HepG2 (cell line): Measurements from ENCODE around the gene SIAH2.

ENCODE experiments used
- CREM ChIP-seq, 2 experiments: sonication (generic) in 1 of 2; formaldehyde crosslinking in 1 of 2; IDR thresholded peaks; 2 replicates each; pipeline versions ENCODE4 v1.4.0 to v1.6.1; 2016 to 2020; ENCODE audit warnings: antibody characterized with exemption in 1 of 2, mild to moderate bottlenecking in 1 of 2, missing genetic modification reagents in 1 of 2
- EP300 ChIP-seq, 3 experiments: sonication (generic) in 1 of 3; formaldehyde crosslinking in 1 of 3; IDR thresholded peaks; 2 replicates each; pipeline versions ENCODE4 v1.5.1 to v1.6.1; 2011 to 2020; ENCODE audit warnings: low read depth in 2 of 3, low read length in 2 of 3, borderline replicate concordance in 1 of 3, improper control_type of control experiment in 1 of 3, mild to moderate bottlenecking in 1 of 3, missing genetic modification reagents in 1 of 3, moderate library complexity in 1 of 3
- EZH2 ChIP-seq: conservative IDR thresholded peaks from 2 replicates; pipeline ENCODE4 v1.6.1; 2012; ENCODE audit warnings: mild to moderate bottlenecking, low read depth, low read length, moderate library complexity
- MXI1 ChIP-seq: IDR thresholded peaks from 3 replicates; pipeline ENCODE4 v1.6.1; 2012; ENCODE audit warnings: low read depth, low read length, inconsistent platforms, borderline replicate concordance
- NBN ChIP-seq: fragments of 450-650 bp; conservative IDR thresholded peaks from 2 replicates; pipeline ENCODE4 v1.6.1; 2017
- POLR2AphosphoS5 ChIP-seq: IDR thresholded peaks from 2 replicates; pipeline ENCODE4 v1.6.1; 2012; ENCODE audit warnings: low read depth, low read length
- TF ChIP-seq, protein P1 (sequence below): sonication (generic); formaldehyde crosslinking; IDR thresholded peaks from 2 replicates; pipeline ENCODE4 v1.9.0; 2021; ENCODE audit warnings: missing genetic modification reagents, borderline replicate concordance
- TF ChIP-seq, protein P2 (sequence below): sonication (generic); formaldehyde crosslinking; IDR thresholded peaks from 2 replicates; pipeline ENCODE4 v1.4.0; 2020; ENCODE audit warnings: missing genetic modification reagents
- TF ChIP-seq, protein P3 (sequence below): sonication (generic); formaldehyde crosslinking; IDR thresholded peaks from 2 replicates; pipeline ENCODE4 v1.5.0; 2020; ENCODE audit warnings: mild to moderate bottlenecking, missing genetic modification reagents, moderate library complexity

DNA sequence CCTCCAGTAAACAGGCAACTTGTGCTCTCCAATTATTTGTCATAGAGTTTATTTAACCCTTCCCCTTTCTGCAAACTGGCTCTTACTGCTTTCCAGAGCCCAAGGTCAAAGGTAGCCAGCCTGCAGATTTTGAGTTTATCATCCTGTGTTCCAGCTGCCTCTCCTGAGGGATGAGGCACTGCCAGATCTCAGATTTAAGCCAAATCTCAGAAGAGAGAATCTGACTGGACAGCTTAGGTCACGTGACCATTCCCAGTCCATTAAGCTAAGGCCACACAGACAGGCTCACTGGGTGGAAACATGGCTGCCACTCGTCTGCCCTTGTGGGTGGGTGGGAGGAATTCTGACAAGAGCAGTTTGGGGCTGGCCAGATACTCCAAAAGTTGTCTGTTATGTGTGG lies 8.6 kb upstream of the SIAH2 start:
- TF ChIP-seq MXI1 (no peak), NBN (no peak), POLR2AphosphoS5 (no peak), CREM (IDR thresholded peaks at IDR 0.05) (no peak), CREM (CRISPR knock-in tag; IDR thresholded peaks at IDR 0.05) (no peak), EP300 (IDR thresholded peaks at IDR 0.05; ENCODE audit: low read depth in 2 of 2, low read length in 2 of 2) (no peak), EP300 (CRISPR knock-in tag; IDR thresholded peaks at IDR 0.05; ENCODE audit: borderline replicate concordance) (no peak), EZH2 (no peak)
- TF ChIP-seq, protein P1, sequence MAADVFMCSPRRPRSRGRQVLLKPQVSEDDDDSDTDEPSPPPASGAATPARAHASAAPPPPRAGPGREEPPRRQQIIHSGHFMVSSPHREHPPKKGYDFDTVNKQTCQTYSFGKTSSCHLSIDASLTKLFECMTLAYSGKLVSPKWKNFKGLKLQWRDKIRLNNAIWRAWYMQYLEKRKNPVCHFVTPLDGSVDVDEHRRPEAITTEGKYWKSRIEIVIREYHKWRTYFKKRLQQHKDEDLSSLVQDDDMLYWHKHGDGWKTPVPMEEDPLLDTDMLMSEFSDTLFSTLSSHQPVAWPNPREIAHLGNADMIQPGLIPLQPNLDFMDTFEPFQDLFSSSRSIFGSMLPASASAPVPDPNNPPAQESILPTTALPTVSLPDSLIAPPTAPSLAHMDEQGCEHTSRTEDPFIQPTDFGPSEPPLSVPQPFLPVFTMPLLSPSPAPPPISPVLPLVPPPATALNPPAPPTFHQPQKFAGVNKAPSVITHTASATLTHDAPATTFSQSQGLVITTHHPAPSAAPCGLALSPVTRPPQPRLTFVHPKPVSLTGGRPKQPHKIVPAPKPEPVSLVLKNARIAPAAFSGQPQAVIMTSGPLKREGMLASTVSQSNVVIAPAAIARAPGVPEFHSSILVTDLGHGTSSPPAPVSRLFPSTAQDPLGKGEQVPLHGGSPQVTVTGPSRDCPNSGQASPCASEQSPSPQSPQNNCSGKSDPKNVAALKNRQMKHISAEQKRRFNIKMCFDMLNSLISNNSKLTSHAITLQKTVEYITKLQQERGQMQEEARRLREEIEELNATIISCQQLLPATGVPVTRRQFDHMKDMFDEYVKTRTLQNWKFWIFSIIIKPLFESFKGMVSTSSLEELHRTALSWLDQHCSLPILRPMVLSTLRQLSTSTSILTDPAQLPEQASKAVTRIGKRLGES (CRISPR knock-in tag), result no peak
- TF ChIP-seq, protein P2, sequence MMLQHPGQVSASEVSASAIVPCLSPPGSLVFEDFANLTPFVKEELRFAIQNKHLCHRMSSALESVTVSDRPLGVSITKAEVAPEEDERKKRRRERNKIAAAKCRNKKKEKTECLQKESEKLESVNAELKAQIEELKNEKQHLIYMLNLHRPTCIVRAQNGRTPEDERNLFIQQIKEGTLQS, result no peak
- TF ChIP-seq, protein P3, sequence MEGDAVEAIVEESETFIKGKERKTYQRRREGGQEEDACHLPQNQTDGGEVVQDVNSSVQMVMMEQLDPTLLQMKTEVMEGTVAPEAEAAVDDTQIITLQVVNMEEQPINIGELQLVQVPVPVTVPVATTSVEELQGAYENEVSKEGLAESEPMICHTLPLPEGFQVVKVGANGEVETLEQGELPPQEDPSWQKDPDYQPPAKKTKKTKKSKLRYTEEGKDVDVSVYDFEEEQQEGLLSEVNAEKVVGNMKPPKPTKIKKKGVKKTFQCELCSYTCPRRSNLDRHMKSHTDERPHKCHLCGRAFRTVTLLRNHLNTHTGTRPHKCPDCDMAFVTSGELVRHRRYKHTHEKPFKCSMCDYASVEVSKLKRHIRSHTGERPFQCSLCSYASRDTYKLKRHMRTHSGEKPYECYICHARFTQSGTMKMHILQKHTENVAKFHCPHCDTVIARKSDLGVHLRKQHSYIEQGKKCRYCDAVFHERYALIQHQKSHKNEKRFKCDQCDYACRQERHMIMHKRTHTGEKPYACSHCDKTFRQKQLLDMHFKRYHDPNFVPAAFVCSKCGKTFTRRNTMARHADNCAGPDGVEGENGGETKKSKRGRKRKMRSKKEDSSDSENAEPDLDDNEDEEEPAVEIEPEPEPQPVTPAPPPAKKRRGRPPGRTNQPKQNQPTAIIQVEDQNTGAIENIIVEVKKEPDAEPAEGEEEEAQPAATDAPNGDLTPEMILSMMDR (CRISPR knock-in tag), result no peak
